GM21717 (cell line): ENCODE results near the gene MBD2.
A peak's percentile ranks its signal among the peaks of the same experiment; 100 is the strongest.

Experiments used
- ATAC-seq: cut with Tn5 transposase; IDR thresholded peaks from one replicate; pipeline ENCODE4 v1.9.1; 2021; ENCODE audit warnings: mild to moderate bottlenecking, moderate library complexity; ENCODE audit not compliant: unreplicated experiment

Gene MBD2

DNA sequence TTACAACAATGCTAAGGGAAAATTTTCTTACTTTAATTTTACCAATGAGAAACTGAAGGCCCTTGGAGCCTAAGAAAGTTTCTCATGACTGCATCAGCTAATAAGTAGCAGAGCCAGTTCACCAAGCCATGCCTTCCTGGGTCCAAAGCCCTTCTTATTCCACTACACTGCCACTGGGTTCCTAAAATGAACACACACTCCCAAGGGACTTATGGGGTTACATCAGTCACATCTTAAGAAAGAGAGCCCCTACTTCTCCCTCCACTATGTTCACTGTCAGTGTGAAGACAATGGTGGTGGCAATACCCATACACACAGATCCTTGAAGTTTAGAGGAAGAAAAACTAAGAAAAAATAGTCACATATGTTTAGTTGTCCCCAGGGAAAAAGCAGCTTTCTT is 20.6 kb downstream of the MBD2 start:
- no peak for ATAC-seq

DNA sequence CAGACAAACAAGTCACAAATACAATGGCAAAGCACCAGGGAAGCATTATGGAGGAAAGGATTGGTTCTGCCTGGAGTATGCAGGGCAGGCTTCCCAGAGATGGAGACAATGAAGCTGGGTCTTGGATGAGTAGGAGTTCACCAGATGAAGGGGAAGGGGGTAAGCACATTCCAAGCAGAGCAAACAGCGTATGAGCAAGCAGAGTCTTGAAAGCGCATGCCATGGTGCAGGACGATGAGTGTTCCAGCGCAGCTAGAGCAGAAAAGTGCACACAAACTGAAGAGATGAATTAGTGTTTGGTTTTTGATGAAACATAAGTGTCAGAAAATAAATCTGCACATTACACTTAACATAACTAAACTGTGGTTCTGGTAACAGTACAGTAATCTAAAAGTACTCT is 21.6 kb downstream of the MBD2 start:
- ATAC-seq: no peak

DNA sequence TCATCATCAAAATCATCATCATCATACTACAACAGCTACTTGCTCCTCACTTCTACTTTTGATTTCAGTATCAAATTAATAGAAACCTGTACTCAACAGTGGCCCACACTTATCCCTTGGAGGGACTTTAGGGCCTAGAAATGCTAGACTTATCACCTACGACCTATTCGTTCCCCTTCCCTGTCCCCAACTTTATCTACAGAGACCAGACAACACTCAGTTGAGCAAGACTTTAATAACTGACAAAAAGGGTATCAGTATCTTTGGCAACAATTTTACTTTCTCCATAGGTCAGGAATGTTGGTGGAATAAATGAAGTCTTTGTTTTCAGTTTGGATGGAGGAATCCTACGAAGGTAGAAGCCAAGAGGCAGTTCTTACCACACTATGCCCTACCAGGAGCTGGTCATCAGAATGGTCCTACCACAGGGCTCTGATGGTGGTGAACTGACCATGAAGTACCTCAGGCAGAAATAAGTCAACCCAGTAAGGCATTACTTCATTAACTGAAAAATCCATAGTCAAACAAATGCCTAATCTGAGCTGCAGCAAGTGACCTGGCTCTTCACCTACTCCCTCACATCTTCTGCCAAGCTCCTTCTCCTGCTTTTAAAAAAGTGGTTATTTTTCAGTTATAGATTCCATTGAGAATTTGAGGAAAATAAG is 26.6 kb downstream of the MBD2 start:
- no peak for ATAC-seq

DNA sequence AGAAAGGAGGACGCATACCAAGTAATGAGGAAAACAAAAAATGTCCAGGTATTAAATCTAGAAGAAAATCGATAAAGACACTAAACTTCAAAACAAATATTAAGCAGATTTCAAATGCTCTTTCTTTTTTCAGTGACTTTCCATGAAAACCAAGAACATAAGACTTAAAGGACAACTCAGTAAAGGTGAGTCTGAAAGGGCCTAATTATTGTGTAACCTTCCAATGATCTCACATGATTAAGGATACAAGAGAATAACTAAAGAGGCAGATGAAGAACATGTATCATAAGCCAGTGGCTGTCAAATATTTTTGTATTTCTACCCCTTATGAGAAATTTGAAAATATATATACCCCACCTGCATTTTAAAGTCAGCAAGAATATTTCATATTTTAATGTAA is 30.7 kb downstream of the MBD2 start:
- ATAC-seq: no peak

DNA sequence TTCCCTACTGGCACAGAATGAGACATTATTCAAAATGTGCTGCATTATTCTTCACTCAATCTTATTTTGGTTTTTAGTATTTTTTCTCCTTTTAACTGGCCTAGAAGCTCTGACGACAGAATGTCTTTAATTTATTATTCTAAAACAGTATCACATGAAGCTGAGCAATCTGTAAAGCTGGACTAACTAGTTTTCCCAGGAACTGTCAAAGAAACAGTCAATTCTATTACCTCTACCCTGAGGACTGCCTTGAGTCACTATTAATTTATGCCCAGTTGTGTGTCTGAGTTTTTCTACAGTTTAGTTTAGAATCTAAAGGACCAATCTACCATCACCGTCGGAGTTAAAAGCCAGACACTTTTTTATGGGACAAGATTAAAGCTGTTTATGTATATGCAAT is 31.6 kb downstream of the MBD2 start:
- no peak for ATAC-seq

DNA sequence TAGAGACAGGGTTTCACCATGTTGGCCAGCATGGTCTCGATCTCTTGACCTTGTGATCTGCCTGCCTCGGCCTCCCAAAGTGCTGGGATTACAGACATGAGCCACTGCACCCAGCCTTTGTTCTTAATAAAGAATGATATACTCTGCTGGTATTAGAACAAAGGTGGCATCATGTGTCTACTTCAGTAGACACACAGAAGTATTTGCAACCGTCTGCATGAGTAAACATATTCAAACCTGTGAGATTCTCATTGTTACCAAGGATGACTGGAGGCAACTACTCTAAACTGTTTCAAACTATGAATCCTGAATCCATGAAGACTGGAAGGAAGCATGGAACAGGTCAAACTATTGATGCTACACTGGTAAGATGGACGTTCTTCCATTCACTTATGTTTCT is 32.1 kb downstream of the MBD2 start:
- ATAC-seq: no peak

DNA sequence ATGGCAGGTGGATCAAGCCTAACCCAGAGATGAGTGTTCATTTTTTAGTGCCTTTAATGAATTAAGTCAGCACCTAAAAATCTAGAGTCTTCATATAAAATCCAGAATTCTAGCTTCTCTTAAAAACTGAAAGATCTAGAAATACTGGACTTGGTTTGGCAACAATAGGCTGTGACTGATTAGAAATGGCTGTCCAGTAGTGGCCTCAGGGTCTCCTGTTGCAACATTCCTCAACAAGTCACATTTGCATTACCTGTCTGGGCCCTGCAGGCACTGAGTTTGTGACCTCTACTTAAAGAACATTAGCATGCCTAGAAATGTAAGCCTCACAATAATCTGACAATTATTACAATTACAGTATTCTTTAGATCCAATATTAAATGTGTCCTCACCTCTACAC is 33.1 kb downstream of the MBD2 start:
- ATAC-seq: no peak

DNA sequence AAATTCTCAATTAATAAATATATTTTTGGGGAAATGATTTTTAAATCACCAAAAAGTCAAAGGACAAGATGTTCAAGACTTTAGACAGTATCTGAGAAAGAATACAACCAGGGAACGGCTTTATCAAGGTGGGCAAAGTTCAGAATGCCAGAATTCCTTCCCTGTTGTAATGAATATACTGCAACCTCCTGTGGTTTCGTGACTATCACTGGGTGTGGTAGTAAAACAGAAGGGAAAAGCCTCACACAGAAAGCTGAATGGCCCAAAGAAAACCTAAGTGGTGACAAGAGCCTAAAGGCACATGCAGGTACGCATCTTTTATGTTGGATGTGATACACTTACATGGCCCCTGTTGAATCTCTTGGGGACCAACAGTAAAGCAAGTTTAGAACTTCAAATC is 37.1 kb downstream of the MBD2 start:
- no peak for ATAC-seq

DNA sequence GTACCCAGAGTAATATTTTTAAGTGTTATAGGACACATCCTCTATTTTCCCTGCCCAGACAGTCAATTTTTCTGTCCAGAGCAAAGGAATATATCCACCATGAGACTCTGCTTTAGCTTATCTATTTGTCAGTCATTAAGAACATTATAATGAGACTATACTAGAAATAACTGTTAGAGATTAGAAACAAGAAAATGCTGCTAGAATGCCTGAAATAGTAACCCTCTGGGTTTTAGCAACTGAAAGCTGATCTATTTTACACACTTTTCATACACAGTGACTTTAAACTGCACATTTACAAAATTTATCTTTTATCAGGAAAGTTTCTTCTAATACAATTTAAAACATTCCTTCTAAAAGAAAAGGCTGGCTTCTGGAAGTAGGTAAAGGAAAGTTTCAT is 39.6 kb downstream of the MBD2 start:
- no peak for ATAC-seq

DNA sequence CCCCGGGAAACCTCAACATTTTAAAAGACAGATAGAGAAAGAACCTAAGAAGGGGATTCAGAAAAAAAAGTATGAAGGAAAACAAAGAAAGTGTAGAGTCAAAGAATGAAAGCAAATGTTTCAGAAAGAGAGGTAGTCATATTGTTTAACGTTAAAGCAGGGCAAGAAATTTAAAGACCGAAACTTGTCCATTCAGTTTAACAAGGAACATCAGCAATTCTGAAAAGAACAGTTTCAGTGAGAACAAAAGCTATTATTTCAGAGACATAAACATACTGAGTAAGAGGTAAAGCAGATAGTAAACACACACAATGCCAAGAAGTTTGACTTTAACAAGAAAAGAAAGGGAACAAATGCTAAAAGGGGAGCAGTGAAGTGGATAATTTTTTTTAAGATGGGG is 41.1 kb downstream of the MBD2 start:
- ATAC-seq: no peak

DNA sequence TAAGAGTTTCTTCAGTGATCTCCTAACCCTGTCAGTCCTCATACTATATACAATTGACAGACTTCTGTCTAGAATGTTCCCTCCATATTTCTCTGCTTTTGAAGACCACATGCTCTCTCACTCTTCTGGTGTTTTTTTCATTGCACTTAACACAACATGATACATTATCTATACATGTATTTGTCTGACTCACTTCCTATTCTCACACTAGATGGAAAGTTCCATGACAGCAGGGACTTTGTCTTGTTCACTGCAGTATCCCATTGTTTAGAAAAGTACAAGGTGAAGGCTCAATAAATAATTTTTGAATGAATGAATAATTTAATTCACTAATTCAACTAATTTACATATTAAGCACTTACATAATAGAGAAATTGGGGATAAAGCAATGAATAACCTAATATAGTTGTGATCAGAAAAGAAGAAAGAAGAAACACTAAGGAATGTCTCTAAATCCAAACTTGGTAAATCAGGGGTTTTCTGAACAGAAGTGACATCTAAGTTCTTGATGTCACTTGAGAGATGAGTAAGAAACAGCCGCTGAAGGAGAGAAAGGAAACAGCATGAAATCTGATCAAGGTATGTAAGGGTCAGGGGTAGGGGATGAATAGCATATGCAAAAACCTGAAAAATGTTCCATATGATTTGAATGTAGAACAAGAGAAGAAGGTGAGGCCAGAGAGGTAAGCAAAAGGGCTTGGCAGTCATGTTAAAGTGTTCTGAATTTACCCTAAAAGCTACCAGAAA is 42.4 kb downstream of the MBD2 start:
- ATAC-seq: peak; percentile 74

DNA sequence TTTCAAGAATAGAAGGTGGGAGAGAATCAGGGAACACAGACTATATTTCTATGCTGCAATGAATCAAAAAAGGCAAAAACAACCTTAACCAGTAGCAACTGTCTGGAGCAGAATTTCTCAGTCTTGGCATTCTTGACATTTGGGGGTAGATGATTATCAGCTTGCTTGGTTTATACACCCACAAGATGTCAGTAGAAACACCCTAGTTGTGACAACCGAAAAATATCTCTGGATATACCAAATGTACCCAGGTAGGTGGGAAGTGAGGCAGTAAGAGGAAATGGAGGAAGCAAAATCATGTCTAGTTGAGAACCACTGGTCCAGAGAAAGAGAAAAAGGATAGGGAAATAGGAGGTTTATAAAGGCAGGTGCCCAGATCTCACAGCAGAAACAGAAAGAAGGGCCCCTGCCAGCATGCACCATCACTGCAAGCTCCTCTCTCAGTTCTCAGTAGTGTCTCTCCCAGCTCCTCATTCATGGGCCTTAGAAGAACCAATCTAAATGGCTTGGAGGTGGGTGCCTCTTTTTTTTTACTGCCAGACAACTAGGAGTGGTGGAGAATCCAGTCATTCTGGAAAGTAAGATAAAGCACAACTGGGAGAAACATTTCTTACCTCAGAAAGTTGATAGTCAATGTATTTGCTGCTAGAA is 50.4 kb downstream of the MBD2 start:
- ATAC-seq: no peak

DNA sequence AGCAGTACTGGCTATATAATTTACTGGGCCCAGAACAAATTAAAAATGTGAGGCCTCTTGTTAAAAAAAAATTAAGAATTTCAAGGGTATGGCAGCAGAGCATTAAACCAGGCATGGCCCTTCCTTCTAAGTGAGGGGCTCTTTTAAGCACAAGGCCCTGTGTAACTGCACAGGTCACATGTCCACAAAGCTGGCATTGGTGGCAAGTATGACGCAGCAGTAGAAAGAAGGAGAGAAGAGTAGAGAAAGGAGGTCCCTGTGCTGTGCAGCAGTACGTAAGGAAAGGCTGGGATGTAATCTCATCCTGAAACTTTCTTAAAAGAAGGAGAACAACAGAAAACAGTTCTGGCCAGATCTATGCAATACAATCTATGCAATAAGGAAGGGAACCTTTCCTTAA is 51.2 kb downstream of the MBD2 start:
- ATAC-seq: no peak

DNA sequence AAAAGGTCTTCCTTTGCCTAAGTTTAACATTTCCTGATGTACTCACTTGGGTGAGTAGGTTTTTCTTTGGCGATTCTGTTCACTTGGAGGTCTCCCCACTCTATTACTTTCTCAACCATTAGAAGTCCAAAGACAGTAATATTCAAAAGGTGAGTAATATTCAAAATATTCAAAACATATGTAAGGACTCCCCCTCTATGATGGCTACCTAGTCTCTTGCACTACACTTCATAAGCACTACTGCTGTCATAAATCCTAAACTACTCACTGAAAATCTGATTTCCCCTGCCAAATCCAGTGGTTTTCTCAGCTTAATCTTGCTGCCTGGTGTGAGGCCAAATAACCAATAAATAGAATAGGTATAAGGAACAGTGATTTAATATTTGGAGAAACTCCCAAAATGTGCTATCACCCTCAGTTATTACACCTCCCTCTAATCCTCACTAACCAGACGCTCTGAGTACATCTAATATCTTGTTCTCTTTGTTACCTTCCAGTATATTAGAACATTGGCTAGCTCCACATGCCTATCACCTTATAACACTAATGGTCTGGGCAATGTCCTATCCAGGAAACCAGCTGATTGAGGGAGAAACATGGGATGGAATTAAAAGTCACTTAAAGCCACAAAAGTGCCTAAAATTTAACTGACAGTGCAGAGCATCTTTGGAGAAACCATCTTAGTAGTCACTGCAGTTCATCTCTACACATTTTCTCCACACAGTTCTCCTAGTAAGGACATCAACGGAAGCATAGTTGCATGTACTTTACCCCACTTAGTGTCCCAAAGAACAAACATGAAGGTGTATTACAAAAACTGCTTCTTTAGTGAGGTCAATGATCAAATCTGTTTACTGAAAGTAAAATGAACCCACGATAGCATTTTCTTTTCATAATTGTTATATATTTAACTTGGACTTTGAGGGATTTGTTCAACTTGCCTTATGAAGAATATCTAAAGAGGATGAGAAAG is 54.8 kb downstream of the MBD2 start:
- ATAC-seq: no peak

DNA sequence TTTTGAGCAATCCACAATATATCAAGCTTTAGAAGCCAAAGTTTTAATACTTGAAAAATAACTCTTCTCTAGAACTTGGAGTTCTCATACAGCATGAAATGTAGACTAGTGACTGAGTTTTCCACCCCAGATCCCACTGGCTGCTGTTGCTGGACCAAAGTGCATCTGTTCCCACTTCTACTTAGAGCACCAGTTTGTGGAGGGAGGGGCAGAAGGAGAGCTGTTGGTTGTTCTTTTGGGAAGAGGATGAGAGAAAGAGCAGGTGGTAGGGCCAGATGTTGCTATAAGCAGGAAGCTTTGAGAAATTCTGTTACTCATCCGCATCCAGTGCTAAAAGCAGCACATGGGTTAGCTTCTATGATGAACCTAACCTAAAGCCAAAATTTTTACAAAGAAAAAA is 59.0 kb downstream of the MBD2 start:
- ATAC-seq: no peak

DNA sequence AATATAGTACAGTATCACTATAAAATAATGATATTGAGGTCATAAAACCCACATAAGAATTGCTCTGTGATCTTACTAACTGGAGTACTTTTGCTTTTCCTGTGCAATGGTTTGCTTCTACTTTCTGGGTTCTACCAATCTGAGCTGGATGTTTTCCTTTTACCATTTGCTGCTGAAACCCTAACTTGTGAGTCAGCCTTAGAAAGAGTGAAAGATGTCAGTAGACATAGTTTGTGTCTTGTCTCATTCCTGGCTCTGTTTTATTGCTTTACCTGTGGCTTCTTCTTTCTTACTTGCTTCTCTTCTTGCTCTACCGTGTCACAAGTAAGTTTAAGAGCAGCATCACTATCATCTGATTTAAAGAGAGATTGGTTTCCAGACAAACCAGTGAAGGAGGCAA is 61.0 kb downstream of the MBD2 start:
- ATAC-seq: no peak

DNA sequence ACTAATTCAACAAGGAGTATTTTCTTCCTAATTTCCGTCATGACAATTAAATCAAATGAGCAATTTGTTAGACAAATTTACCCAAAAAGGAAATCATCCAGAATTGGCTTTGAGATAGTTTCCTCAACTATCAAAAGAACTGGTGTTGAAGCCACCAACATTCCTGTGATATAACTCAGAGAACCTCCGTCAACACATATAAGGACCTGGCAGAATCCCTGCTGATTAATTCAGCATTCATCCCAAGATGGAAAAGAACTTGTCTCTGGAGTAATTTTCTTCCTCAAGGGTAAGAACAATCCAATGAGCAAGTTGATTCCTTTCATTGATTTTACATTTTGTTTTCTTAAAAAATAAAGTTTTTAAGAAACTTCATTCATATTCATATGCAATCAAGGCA is 62.0 kb downstream of the MBD2 start:
- ATAC-seq: no peak

DNA sequence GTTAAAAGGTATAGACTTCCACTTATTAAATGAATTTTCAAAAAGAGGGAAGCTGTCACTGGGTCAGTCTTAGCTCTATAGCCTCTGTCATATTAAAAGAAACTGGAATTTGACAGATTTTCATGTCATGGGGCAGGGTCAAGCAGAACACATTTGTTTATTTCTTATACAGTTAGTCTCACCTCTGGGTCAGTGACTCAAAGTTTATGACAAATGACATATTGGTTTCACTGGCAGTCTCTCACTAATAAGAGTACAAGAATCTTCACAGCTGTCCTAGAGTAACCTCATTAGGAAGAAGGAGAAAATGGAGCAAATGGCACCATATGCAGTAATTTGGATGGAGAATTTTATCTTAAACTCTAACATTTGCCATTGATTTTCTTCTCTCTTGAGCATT is 63.2 kb downstream of the MBD2 start:
- ATAC-seq: no peak

DNA sequence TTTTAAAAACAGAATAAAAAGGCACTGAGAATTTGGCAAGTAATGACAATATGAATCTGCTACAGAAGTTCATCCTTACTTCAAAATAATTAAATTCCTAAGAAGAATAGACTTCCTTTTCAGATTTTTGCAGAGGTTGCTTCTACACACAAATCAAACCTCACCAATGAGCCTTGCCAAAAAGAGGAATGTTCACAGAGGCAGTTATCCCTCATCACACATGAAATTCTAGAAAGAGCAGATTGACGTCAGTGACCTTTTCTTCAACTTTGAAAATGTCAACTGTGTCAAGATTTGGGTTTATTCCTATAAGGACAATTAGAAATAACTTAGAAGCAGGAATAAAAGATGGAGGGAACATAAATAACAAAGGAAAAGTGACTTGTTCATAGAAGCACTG is 64.6 kb downstream of the MBD2 start:
- ATAC-seq: no peak

DNA sequence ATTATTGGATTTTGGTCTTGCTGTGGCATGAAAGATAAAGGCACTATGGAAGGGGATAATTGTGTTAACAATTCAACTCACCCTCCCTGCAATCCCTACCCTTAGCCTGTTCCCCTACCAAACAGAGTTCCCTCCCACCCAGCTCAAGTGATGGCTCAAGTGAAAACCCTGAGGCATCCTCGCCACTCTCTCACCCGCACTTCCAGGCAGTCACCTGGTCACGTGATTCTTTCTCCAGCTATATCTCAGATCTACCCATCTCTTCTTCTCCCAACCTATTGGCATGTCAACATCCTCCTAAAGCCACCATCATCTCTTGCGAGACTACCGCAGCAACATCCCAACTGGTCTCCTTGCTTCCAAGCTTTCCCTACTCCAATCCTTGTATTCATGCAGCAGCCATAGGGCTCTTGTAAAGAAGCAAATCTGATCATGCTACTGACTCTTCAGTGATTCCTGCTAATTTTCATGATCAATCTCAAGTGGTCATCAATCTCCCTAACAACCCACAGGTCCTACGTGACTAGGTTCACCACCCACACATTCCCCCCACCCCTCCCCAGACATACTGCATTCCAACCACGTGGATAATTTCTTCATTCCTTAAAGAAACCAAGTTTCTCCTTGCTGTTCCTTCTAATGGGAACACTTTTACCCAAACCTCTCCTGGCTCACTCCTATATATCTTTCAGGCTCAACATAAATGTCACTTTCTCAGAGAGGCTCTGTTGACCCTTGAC is 66.7 kb downstream of the MBD2 start:
- ATAC-seq: no peak

DNA sequence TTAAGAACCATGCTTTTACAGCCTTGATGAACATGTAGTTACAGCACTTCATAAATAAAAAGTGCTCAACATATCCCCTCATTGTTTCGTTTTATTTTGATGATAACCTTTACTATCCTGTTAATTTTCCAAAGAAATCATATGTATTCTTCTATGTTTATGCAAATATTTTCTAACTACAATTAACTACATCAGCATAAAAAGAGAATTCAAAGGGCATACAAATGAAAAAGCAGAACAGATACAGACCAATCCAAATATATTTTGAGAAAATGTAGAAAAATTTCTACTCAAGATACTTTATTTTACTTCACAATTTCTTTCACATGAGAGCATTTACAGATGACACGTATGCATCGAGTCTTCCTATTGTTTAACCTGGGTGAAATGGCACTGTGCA is 69.1 kb downstream of the MBD2 start:
- ATAC-seq: no peak
